Measurements from ENCODE around the gene BCR.

Gene BCR

GRCh38 chr22:23262518-23263332 is 82.4 kb downstream of the BCR start:
- no peak for TF ChIP-seq CTCF (IDR thresholded peaks at IDR 0.05; ENCODE audit: control insufficient read depth, extremely low read depth, insufficient read depth)
- no peak for DNase-seq (ENCODE audit: low read depth)

GRCh38 chr22:23263651-23264555 is 83.6 kb downstream of the BCR start:
- H3K4me3 ChIP-seq (ENCODE audit: low read depth, low read length) = no peak overlapping the region
- TF ChIP-seq CTCF (IDR thresholded peaks at IDR 0.05; ENCODE audit: control insufficient read depth, extremely low read depth, insufficient read depth) = no peak
- DNase-seq (ENCODE audit: low read depth) = no peak

More at GRCh38 chr22:23262518-23263332, 82.4 kb downstream of the BCR start:
- H3K4me3 ChIP-seq (ENCODE audit: low read depth, low read length) = no peak overlapping the region

- H3K4me3 ChIP-seq (ENCODE audit: low read depth, low read length) = no peak overlapping the region
- DNase-seq (ENCODE audit: low read depth) = no peak
- no peak for TF ChIP-seq CTCF (IDR thresholded peaks at IDR 0.05; ENCODE audit: control insufficient read depth, extremely low read depth, insufficient read depth)
Measured at GRCh38 chr22:23264610-23265367, 84.5 kb downstream of the BCR start.

GRCh38 chr22:23265368-23265700 is 85.0 kb downstream of the BCR start:
- DNase-seq (ENCODE audit: low read depth) = no peak
- no peak overlapping the region for H3K4me3 ChIP-seq (ENCODE audit: low read depth, low read length)
- no peak for TF ChIP-seq CTCF (IDR thresholded peaks at IDR 0.05; ENCODE audit: control insufficient read depth, extremely low read depth, insufficient read depth)

GRCh38 chr22:23266780-23267179 is 86.5 kb downstream of the BCR start:
- no peak for TF ChIP-seq CTCF (IDR thresholded peaks at IDR 0.05; ENCODE audit: control insufficient read depth, extremely low read depth, insufficient read depth)
- no peak overlapping the region for H3K4me3 ChIP-seq (ENCODE audit: low read depth, low read length)
- no peak for DNase-seq (ENCODE audit: low read depth)

GRCh38 chr22:23267226-23268043 is 87.1 kb downstream of the BCR start:
- no peak for TF ChIP-seq CTCF (IDR thresholded peaks at IDR 0.05; ENCODE audit: control insufficient read depth, extremely low read depth, insufficient read depth)
- no peak for DNase-seq (ENCODE audit: low read depth)
- H3K4me3 ChIP-seq (ENCODE audit: low read depth, low read length) = no peak overlapping the region

Measured in LNCaP clone FGC (cell line).